Stomach (tissue), 9 donors: ENCODE measurements around the gene SLIT1. TPM values are rescaled to one million over a fixed set of nuclear protein-coding genes. Genes with fewer than 3 reads are reported as not detected.

ENCODE experiments used
- DNase-seq, 2 donors: peaks; one replicate each; pipeline versions ENCODE4 v3.0.0 to v3.0.0-alpha.2; 2013 to 2019
- H3K27ac ChIP-seq, 5 donors: fragments of 200-600 bp in 4 of 5; sonication (generic) in 4 of 5; one replicate each; pipeline ENCODE4 v1.5.1; 2013 to 2019; ENCODE audit warnings: mild to moderate bottlenecking in 1 of 5, moderate library complexity in 1 of 5
- H3K27me3 ChIP-seq, 3 donors: fragments of 200-600 bp; sonication (generic); one replicate each; pipeline ENCODE4 v1.5.1; 2017 to 2019; ENCODE audit warnings: mixed run types in 1 of 3
- H3K36me3 ChIP-seq, 4 donors: fragments of 200-600 bp; sonication (generic); 1 replicate in 3 of 4; 2 replicates in 1 of 4; pipeline ENCODE4 v1.5.1; 2016 to 2019
- H3K4me1 ChIP-seq, 4 donors: fragments of 200-600 bp; sonication (generic); one replicate each; pipeline ENCODE4 v1.5.1; 2016 to 2019
- H3K4me3 ChIP-seq, 4 donors: fragments of 200-600 bp; sonication (generic) in 3 of 4; one replicate each; pipeline ENCODE4 v1.5.1; 2016 to 2019; ENCODE audit warnings: mild to moderate bottlenecking in 1 of 4
- H3K9me3 ChIP-seq, 4 donors: fragments of 200-600 bp; sonication (generic); one replicate each; pipeline ENCODE4 v1.5.1; 2016 to 2019
- CTCF ChIP-seq, 7 experiments: fragments of 450-650 bp in 4 of 7; fragments of 200-600 bp in 3 of 7; sonication (generic) in 3 of 7; IDR thresholded peaks; one replicate each; pipeline ENCODE4 v1.5.1; 2016 to 2019; ENCODE audit warnings: antibody characterized with exemption in 7 of 7, control low read depth in 2 of 7, mild to moderate bottlenecking in 1 of 7
- EP300 ChIP-seq: sonication (generic); formaldehyde crosslinking; IDR thresholded peaks from one replicate; pipeline ENCODE4 v1.6.1; 2017; ENCODE audit warnings: antibody characterized with exemption
- POLR2A ChIP-seq, 4 donors: fragments of 450-650 bp; IDR thresholded peaks; one replicate each; pipeline ENCODE4 v1.6.1; 2016; ENCODE audit warnings: antibody characterized with exemption in 4 of 4, control low read depth in 2 of 4, mild to moderate bottlenecking in 1 of 4, moderate library complexity in 1 of 4
- POLR2AphosphoS5 ChIP-seq, 3 donors: sonication (generic); formaldehyde crosslinking; IDR thresholded peaks; one replicate each; pipeline ENCODE4 v1.6.1; 2016; ENCODE audit warnings: antibody characterized with exemption in 3 of 3
- WGBS, 5 donors: extraction: QIAGEN DNeasy Blood & Tissue Kit in 3 of 5; methylation state at CpG; one replicate each; pipeline versions ENCODE4 v1.1.5 to v1.1.7; 2013 to 2018; 5-methylcytosine and 5-hydroxymethylcytosine counted together
- intact Hi-C: fragments of 100-400 bp; cut with DNase I; formaldehyde crosslinking; loops from one replicate; pipeline ENCODE4 v1.15.1; 2023; ENCODE audit warnings: low total_unique reads
- polyA plus RNA-seq, 3 donors: library from polyadenylated mRNA; stranded (reverse); fragments of 200-250 nt; gene quantifications; one replicate each; pipeline ENCODE4 v1.2.3, GENCODE V29; 2013
- total RNA-seq, 5 donors: library from RNA; depleted of rRNA; stranded (reverse); fragments of >200 nt; gene quantifications; one replicate each; pipeline versions ENCODE4 v1.1.0 to v1.2.3, GENCODE V29; 2014 to 2016
- donor health status: healthy with polysubstance abuse.
- donor health status: Bipolar disorder and iron deficiency.
- donor health status: healthy.

Gene SLIT1
- total and polyA plus RNA-seq, 8 donors, result under 0.01 to 6.1 (median 0.44) TPM

GRCh38 chr10:97063271-97063982, 122.3 kb downstream of the SLIT1 start:
- no peak overlapping the region for H3K27ac ChIP-seq
- intact Hi-C loops, result no loop called here

GRCh38 chr10:97062456-97062855, 123.3 kb downstream of the SLIT1 start:
- no peak overlapping the region for H3K4me3 ChIP-seq
- TF ChIP-seq CTCF (IDR thresholded peaks at IDR 0.05), result no peak
- TF ChIP-seq POLR2A (IDR thresholded peaks at IDR 0.05), result no peak
- TF ChIP-seq EP300, result no peak
- no peak for TF ChIP-seq POLR2AphosphoS5 (IDR thresholded peaks at IDR 0.05)
- intact Hi-C loops, result no loop called here
- no peak overlapping the region for H3K27ac ChIP-seq
- DNase-seq, result no peak
- no peaks in the 10 kb centered on the region for H3K9me3 ChIP-seq
- peaks cover 0 to 3% (median 0%) of the 10 kb centered on the region in 4 donors for H3K4me1 ChIP-seq
- peaks cover 0 to 43% (median 0%) of the 10 kb centered on the region in 3 donors for H3K27me3 ChIP-seq
- 57 to 88% (median 62%) methylated on average over 7 of the region's 7 CpGs for WGBS, 5 donors
- no peaks in the 10 kb centered on the region for H3K36me3 ChIP-seq

More at GRCh38 chr10:97063271-97063982, 122.3 kb downstream of the SLIT1 start:
- Histone ChIP-seq H3K27me3 (peaks cover 0 to 53% (median 0%) of the 10 kb centered on the region in 3 donors), H3K9me3 (no peaks in the 10 kb centered on the region), H3K4me3 (no peak overlapping the region), H3K4me1 (peaks cover 0 to 3% (median 0%) of the 10 kb centered on the region in 4 donors), H3K36me3 (no peaks in the 10 kb centered on the region)
- 66 to 81% (median 80%) methylated on average over 19 to 20 of the region's 20 CpGs for WGBS, 5 donors
- no peak for DNase-seq
- TF ChIP-seq POLR2AphosphoS5 (IDR thresholded peaks at IDR 0.05) (no peak), EP300 (no peak), POLR2A (IDR thresholded peaks at IDR 0.05) (no peak), CTCF (IDR thresholded peaks at IDR 0.05) (no peak)

- Histone ChIP-seq H3K27ac (no peak overlapping the region), H3K4me3 (no peak overlapping the region), H3K9me3 (no peaks in the 10 kb centered on the region), H3K36me3 (no peaks in the 10 kb centered on the region), H3K4me1 (peaks cover 0 to 3% (median 0%) of the 10 kb centered on the region in 4 donors), H3K27me3 (peaks cover 0 to 39% (median 0%) of the 10 kb centered on the region in 3 donors)
- intact Hi-C loops, result no loop called here
- 83 to 90% (median 85%) methylated on average over 5 of the region's 5 CpGs for WGBS, 5 donors
- no peak for DNase-seq
- no peak for TF ChIP-seq CTCF (IDR thresholded peaks at IDR 0.05)
- TF ChIP-seq POLR2AphosphoS5 (IDR thresholded peaks at IDR 0.05), result no peak
- no peak for TF ChIP-seq POLR2A (IDR thresholded peaks at IDR 0.05)
- TF ChIP-seq EP300, result no peak
These were observed 123.7 kb downstream of the SLIT1 start for GRCh38 chr10:97062046-97062445.

- intact Hi-C loops, result no loop called here
These were observed 124.3 kb downstream of the SLIT1 start for GRCh38 chr10:97061423-97061822.

More at GRCh38 chr10:97061423-97061822, 124.3 kb downstream of the SLIT1 start:
- Histone ChIP-seq H3K4me1 (peaks cover 0 to 3% (median 0%) of the 10 kb centered on the region in 4 donors), H3K9me3 (no peaks in the 10 kb centered on the region), H3K27me3 (peaks cover 0 to 33% (median 0%) of the 10 kb centered on the region in 3 donors), H3K4me3 (no peak overlapping the region), H3K27ac (no peak overlapping the region), H3K36me3 (no peaks in the 10 kb centered on the region)
- no peak for TF ChIP-seq POLR2A (IDR thresholded peaks at IDR 0.05)
- no peak for TF ChIP-seq EP300
- no peak for TF ChIP-seq POLR2AphosphoS5 (IDR thresholded peaks at IDR 0.05)
- no peak for TF ChIP-seq CTCF (IDR thresholded peaks at IDR 0.05)
- DNase-seq, result no peak
- 85 to 99% (median 97%) methylated on average over 2 of the region's 2 CpGs for WGBS, 5 donors
